PC-9 (cell line): Measurements from ENCODE around the gene G6PC3. TPM values are rescaled to one million over a fixed set of nuclear protein-coding genes. Genes with fewer than 3 reads are reported as not detected.
A peak's percentile ranks its signal among the peaks of the same experiment; 100 is the strongest.

Source experiments
- BruUV-seq: library from RNA; stranded (reverse); fragments of 400-500 nt; replicated peaks from 2 replicates; lab custom pipeline; 2021; lab: Mats Ljungman, UMichigan
- CTCF ChIA-PET: fragments of 300-600 bp; sonication (Branson Sonifier 250); formaldehyde crosslinking; loops from one replicate; lab custom pipeline; 2022; ENCODE audit warnings: antibody characterized with exemption; lab: Charles Lee
- POLR2A ChIA-PET: fragments of 300-600 bp; sonication (Branson Sonifier 250); formaldehyde crosslinking; loops from one replicate; lab custom pipeline; 2022; ENCODE audit warnings: antibody characterized with exemption; ENCODE audit not compliant: unreplicated experiment; lab: Charles Lee
- DNase-seq, 2 experiments: peaks; one replicate each; pipeline versions ENCODE4 v3.0.0 to v3.0.0-alpha.2; 2015 to 2022; ENCODE audit warnings: mixed read lengths in 1 of 2
- H2AFZ ChIP-seq: fragments of 200-600 bp; sonication (generic); 2 replicates; pipeline ENCODE4 v1.8.1; 2017; ENCODE audit warnings: antibody characterized with exemption
- H3F3A ChIP-seq: fragments of 200-600 bp; sonication (generic); 2 replicates; pipeline ENCODE4 v1.8.1; 2017; ENCODE audit warnings: antibody characterized with exemption, mild to moderate bottlenecking, low read depth; ENCODE audit not compliant: insufficient read depth
- H3K27ac ChIP-seq: fragments of 200-600 bp; sonication (generic); 2 replicates; pipeline ENCODE4 v1.6.1; 2016; ENCODE audit warnings: mixed run types
- H3K27me3 ChIP-seq: fragments of 200-600 bp; sonication (generic); 2 replicates; pipeline ENCODE4 v1.6.1; 2016; ENCODE audit warnings: low read depth, mixed run types; ENCODE audit not compliant: insufficient read depth
- H3K36me3 ChIP-seq: fragments of 200-600 bp; sonication (generic); 2 replicates; pipeline ENCODE4 v1.6.1; 2016; ENCODE audit warnings: low read depth, mixed run types
- H3K4me1 ChIP-seq: fragments of 200-600 bp; sonication (generic); replicated peaks from 2 replicates; pipeline ENCODE4 v1.6.1; 2016; ENCODE audit warnings: mixed run types; ENCODE audit not compliant: insufficient read depth
- H3K4me2 ChIP-seq: fragments of 200-600 bp; sonication (generic); 2 replicates; pipeline ENCODE4 v1.6.1; 2017; ENCODE audit warnings: mixed run types
- H3K4me3 ChIP-seq: fragments of 200-600 bp; sonication (generic); 2 replicates; pipeline ENCODE4 v1.6.1; 2016; ENCODE audit warnings: mixed run types
- H3K79me2 ChIP-seq: fragments of 200-600 bp; sonication (generic); 2 replicates; pipeline ENCODE4 v1.6.1; 2017; ENCODE audit warnings: low read depth, mixed run types
- H3K9me2 ChIP-seq: fragments of 200-600 bp; sonication (generic); 2 replicates; pipeline ENCODE4 v1.8.1; 2017; ENCODE audit warnings: mild to moderate bottlenecking; ENCODE audit not compliant: insufficient read depth
- H3K9me3 ChIP-seq: fragments of 200-600 bp; sonication (generic); 2 replicates; pipeline ENCODE4 v1.8.1; 2016; ENCODE audit warnings: low read depth; ENCODE audit not compliant: insufficient read depth
- H4K20me1 ChIP-seq: fragments of 200-600 bp; sonication (generic); 2 replicates; pipeline ENCODE4 v1.8.1; 2017; ENCODE audit not compliant: insufficient read depth
- CTCF ChIP-seq: fragments of 200-600 bp; sonication (generic); conservative IDR thresholded peaks from 2 replicates; pipeline ENCODE4 v1.6.1; 2017; ENCODE audit warnings: mixed run types, antibody characterized with exemption, mild to moderate bottlenecking, moderate library complexity
- EZH2 ChIP-seq: fragments of 200-600 bp; sonication (generic); IDR thresholded peaks from 2 replicates; pipeline ENCODE4 v1.8.0; 2017; ENCODE audit warnings: antibody characterized with exemption, low read depth
- intact Hi-C: fragments of 100-400 bp; cut with micrococcal nuclease; formaldehyde crosslinking; loops from one replicate; pipeline ENCODE4 v1.10.0; 2022; ENCODE audit not compliant: unreplicated experiment
- total RNA-seq: library from RNA; stranded (reverse); gene quantifications from 2 replicates; pipeline ENCODE4 v1.2.3, GENCODE V29; 2021

The G6PC3 gene
- total RNA-seq, 1 experiment from 2014 or later = 69.3 TPM

DNA sequence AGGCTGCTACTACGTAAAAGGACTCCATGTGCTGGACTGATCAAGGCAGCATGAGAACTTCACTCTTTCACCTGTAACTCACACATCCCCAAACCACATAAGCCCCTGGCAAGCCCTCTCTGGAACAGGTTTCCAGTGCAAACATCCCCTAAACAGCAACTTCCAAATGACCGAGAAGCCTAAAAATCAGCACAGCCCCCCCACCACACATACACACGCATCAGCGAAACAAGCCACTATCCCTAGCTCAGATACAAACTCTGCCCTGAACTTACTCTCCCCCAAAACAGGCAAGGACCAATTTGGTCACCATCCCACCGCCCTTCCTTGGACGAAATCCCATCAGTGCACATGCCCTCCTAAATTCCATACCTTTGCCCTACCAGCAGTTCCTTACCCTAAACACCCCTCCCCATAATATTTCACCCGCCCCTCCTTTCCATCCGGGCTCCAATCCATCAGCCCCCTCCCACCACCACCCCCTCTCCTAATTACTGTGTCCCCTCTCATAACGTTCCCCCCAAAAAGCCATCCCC is 4.8 kb upstream of the G6PC3 start:
- peaks cover 63% of the 10 kb centered on the region for H3F3A ChIP-seq
- BruUV-seq = no TSS peak
- peaks cover 33% of the 10 kb centered on the region for H3K4me1 ChIP-seq
- H2AFZ ChIP-seq = peak overlapping the region; percentile 76
- intact Hi-C loops = loop anchor here (1.0 kb wide), 1 partner anchor 76 kb away; the partner anchor contains the start of gene HROB
- H3K79me2 ChIP-seq = peaks cover 61% of the 10 kb centered on the region
- TF ChIP-seq CTCF (no peak), EZH2 (no peak)
- H3K9me2 ChIP-seq = no peaks in the 10 kb centered on the region
- no peak for DNase-seq
- peak overlapping the region; percentile 74 for H3K4me2 ChIP-seq
- POLR2A ChIA-PET = interaction anchor here (0.5 to 0.6 kb wide), 4 partner anchors 12 to 226 kb away, joined by 4 to 17 read pairs (median 7); no protein-coding TSS in a partner anchor
- peaks cover 18% of the 10 kb centered on the region for H3K36me3 ChIP-seq
- H4K20me1 ChIP-seq = peaks cover 32% of the 10 kb centered on the region
- peak overlapping the region; percentile 87 for H3K27ac ChIP-seq
- CTCF ChIA-PET = interaction anchor here (0.6 to 1.0 kb wide), 3 partner anchors 22 to 225 kb away, joined by 3 to 8 read pairs (median 6); no protein-coding TSS in a partner anchor
- H3K4me3 ChIP-seq = peak overlapping the region; percentile 91
- H3K27me3 ChIP-seq = no peaks in the 10 kb centered on the region
- no peaks in the 10 kb centered on the region for H3K9me3 ChIP-seq

GRCh38 chr17:44066204-44066930 is 4.2 kb upstream of the G6PC3 start, which contains the start of gene LSM12:
Gene LSM12 (minus strand): TSS chr17:44066671. CDS start chr17:44066587, 84 bp downstream.
- peak within 1 kb of the TSS; percentile 91 for H3K4me3 ChIP-seq
- H3K9me2 ChIP-seq = no peaks in the 10 kb centered on the region
- no peaks in the 10 kb centered on the region for H3K9me3 ChIP-seq
- peak within 1 kb of the TSS; percentile 76 for H2AFZ ChIP-seq
- intact Hi-C loops = loop anchor here (1.0 kb wide), 1 partner anchor 75 kb away; the partner anchor contains the start of gene HROB
- peak; percentile 74 to 89 for DNase-seq
- peaks cover 36% of the 10 kb centered on the region for H3K4me1 ChIP-seq
- peaks cover 15% of the 10 kb centered on the region for H3K36me3 ChIP-seq
- peaks cover 26% of the 10 kb centered on the region for H4K20me1 ChIP-seq
- CTCF ChIA-PET = interaction anchor here (0.6 to 1.0 kb wide), 4 partner anchors 22 to 226 kb away, joined by 3 to 10 read pairs (median 4); no protein-coding TSS in a partner anchor
- TF ChIP-seq CTCF (no peak), EZH2 (no peak)
- no peaks in the 10 kb centered on the region for H3K27me3 ChIP-seq
- BruUV-seq = no TSS peak
- H3K4me2 ChIP-seq = peak within 1 kb of the TSS; percentile 83
- POLR2A ChIA-PET = interaction anchor here (0.5 to 0.7 kb wide), 7 partner anchors 13 to 330 kb away, joined by 3 to 17 read pairs (median 6); no protein-coding TSS in a partner anchor
- H3F3A ChIP-seq = peaks cover 65% of the 10 kb centered on the region
- H3K27ac ChIP-seq = peak within 1 kb of the TSS; percentile 87
- H3K79me2 ChIP-seq = peaks cover 59% of the 10 kb centered on the region

GRCh38 chr17:44067545-44067940 is 3.0 kb upstream of the G6PC3 start:
- peaks cover 76% of the 10 kb centered on the region for H3F3A ChIP-seq
- POLR2A ChIA-PET = no interaction called here
- H4K20me1 ChIP-seq = peaks cover 21% of the 10 kb centered on the region
- no peak for DNase-seq
- TF ChIP-seq EZH2 (no peak), CTCF (no peak)
- H3K36me3 ChIP-seq = peaks cover 10% of the 10 kb centered on the region
- BruUV-seq = no TSS peak
- no peaks in the 10 kb centered on the region for H3K27me3 ChIP-seq
- peak overlapping the region; percentile 87; the same call in 1 of the 2 replicates for H3K27ac ChIP-seq
- peaks cover 47% of the 10 kb centered on the region for H3K4me1 ChIP-seq
- no peak overlapping the region for H2AFZ ChIP-seq
- intact Hi-C loops = no loop called here
- no peaks in the 10 kb centered on the region for H3K9me2 ChIP-seq
- CTCF ChIA-PET = interaction anchor here (0.6 kb wide), 1 partner anchor 41 kb away, joined by 5 read pairs; no protein-coding TSS in a partner anchor
- H3K9me3 ChIP-seq = no peaks in the 10 kb centered on the region
- H3K4me3 ChIP-seq = no peak overlapping the region
- peaks cover 58% of the 10 kb centered on the region for H3K79me2 ChIP-seq
- H3K4me2 ChIP-seq = peak overlapping the region; percentile 83; the same call in 1 of the 2 replicates
